Aorta (tissue), 5 donors: Measurements from ENCODE around the gene SLC39A9. TPM values are rescaled to one million over a fixed set of nuclear protein-coding genes. Genes with fewer than 3 reads are reported as not detected.
"Not testable (repeated sequence)": the region's sequence is repeated elsewhere in the genome, so short reads cannot be mapped to it uniquely, and the experiment has no call there.

Experiments used
- ATAC-seq: fragments of 200-7000 bp; cut with Tn5 transposase; one replicate; pipeline ENCODE4 v1.9.1; 2022; ENCODE audit warnings: moderate library complexity; ENCODE audit not compliant: low FRiP score
- DNase-seq, 2 donors: peaks; one replicate each; pipeline ENCODE4 v3.0.0-alpha.2; 2020
- H3K27ac ChIP-seq, 2 donors: one replicate each; pipeline ENCODE4 v1.5.1; 2013; ENCODE audit warnings: low read length in 2 of 2, mild to moderate bottlenecking in 2 of 2, moderate library complexity in 2 of 2, control low read depth in 1 of 2, inconsistent platforms in 1 of 2, low read depth in 1 of 2
- H3K27me3 ChIP-seq, 2 donors: one replicate each; pipeline ENCODE4 v1.6.1; 2013; ENCODE audit warnings: control low read depth in 1 of 2, low read length in 1 of 2, mild to moderate bottlenecking in 1 of 2, moderate library complexity in 1 of 2; ENCODE audit not compliant: insufficient read depth in 2 of 2, control insufficient read depth in 1 of 2
- H3K36me3 ChIP-seq, 2 donors: one replicate each; pipeline ENCODE4 v1.6.1; 2013; ENCODE audit warnings: control low read depth in 1 of 2, low read length in 1 of 2, mild to moderate bottlenecking in 1 of 2; ENCODE audit not compliant: insufficient read depth in 2 of 2, control insufficient read depth in 1 of 2
- H3K4me1 ChIP-seq, 2 donors: one replicate each; pipeline ENCODE4 v1.6.1; 2013; ENCODE audit warnings: low read length in 2 of 2, control low read depth in 1 of 2, mild to moderate bottlenecking in 1 of 2, moderate library complexity in 1 of 2; ENCODE audit not compliant: insufficient read depth in 2 of 2, control insufficient read depth in 1 of 2
- H3K4me3 ChIP-seq, 2 donors: one replicate each; pipeline ENCODE4 v1.5.1; 2013; ENCODE audit warnings: low read length in 2 of 2, control low read depth in 1 of 2, mild to moderate bottlenecking in 1 of 2
- H3K9me3 ChIP-seq: one replicate; pipeline ENCODE4 v1.6.1; 2013; ENCODE audit warnings: mild to moderate bottlenecking, low read length; ENCODE audit not compliant: control insufficient read depth
- WGBS, 2 donors: extraction: QIAGEN DNeasy Blood & Tissue Kit; methylation state at CpG; one replicate each; pipeline ENCODE4 v1.1.7; 2013; 5-methylcytosine and 5-hydroxymethylcytosine counted together
- intact Hi-C, 2 donors: fragments of 100-400 bp; cut with DNase I; formaldehyde crosslinking; loops; one replicate each; pipeline versions ENCODE4 v1.14.2 to v1.15.0; 2022
- polyA plus RNA-seq, 2 donors: library from polyadenylated mRNA; stranded (reverse); fragments of 200-250 nt; gene quantifications; one replicate each; pipeline ENCODE4 v1.2.3, GENCODE V29; 2013
- total RNA-seq, 2 donors: library from RNA; stranded (reverse); fragmentation: NEBNext Ultra II Directional; extraction: Animal tissue kit (Norgen Biotek cat#: 25700); gene quantifications; one replicate each; pipeline ENCODE4 v1.2.1, GENCODE V29; 2021
- donor health status: healthy with polysubstance abuse.
- donor health status: Bipolar disorder and iron deficiency.
- donor health status: DM: no; HTN: no; CAD: no.
- donor health status: DM: no; HTN: no; CAD: no.
- donor health status: DM: yes; HTN: yes; CAD: no.

Gene SLC39A9
- total and polyA plus RNA-seq, 4 donors: 10.1 to 44.3 (median 27.0) TPM

- ATAC-seq (no peak), DNase-seq (no peak)
- Histone ChIP-seq H3K27me3 (no peaks in the 10 kb centered on the region), H3K4me3 (no peak overlapping the region), H3K9me3 (no peaks in the 10 kb centered on the region), H3K4me1 (no peaks in the 10 kb centered on the region), H3K36me3 (peaks cover 2 to 12% of the 10 kb centered on the region in 2 donors), H3K27ac (no peak overlapping the region)
- intact Hi-C loops: no loop called here
- WGBS, 2 donors: 96 to 98% methylated on average over 3 of the region's 3 CpGs
Measured at GRCh38 chr14:69375182-69375581, 23.3 kb upstream of the SLC39A9 start.

- ATAC-seq: no peak
- no peaks in the 10 kb centered on the region for H3K27me3 ChIP-seq
- no peaks in the 10 kb centered on the region for H3K9me3 ChIP-seq
- H3K36me3 ChIP-seq: peaks cover 2 to 12% of the 10 kb centered on the region in 2 donors
- no peaks in the 10 kb centered on the region for H3K4me1 ChIP-seq
- no peak overlapping the region for H3K4me3 ChIP-seq
- H3K27ac ChIP-seq: no peak overlapping the region
- DNase-seq: no peak
- intact Hi-C loops: no loop called here
- 95 to 97% methylated on average over 5 of the region's 5 CpGs for WGBS, 2 donors
Measured at GRCh38 chr14:69375722-69376121, 22.8 kb upstream of the SLC39A9 start.

- no peaks in the 10 kb centered on the region for H3K4me1 ChIP-seq
- H3K27me3 ChIP-seq: no peaks in the 10 kb centered on the region
- H3K27ac ChIP-seq: no peak overlapping the region
- no peaks in the 10 kb centered on the region for H3K9me3 ChIP-seq
- H3K36me3 ChIP-seq: peaks cover 2 to 12% of the 10 kb centered on the region in 2 donors
- no peak overlapping the region for H3K4me3 ChIP-seq
- DNase-seq (no peak), ATAC-seq (no peak)
- intact Hi-C loops: no loop called here
Measured at GRCh38 chr14:69376439-69376838, 22.1 kb upstream of the SLC39A9 start.

GRCh38 chr14:69378274-69378673 lies 20.2 kb upstream of the SLC39A9 start:
- DNase-seq (no peak), ATAC-seq (no peak)
- Histone ChIP-seq H3K9me3 (no peaks in the 10 kb centered on the region), H3K36me3 (peaks cover 2 to 12% of the 10 kb centered on the region in 2 donors), H3K4me1 (no peaks in the 10 kb centered on the region), H3K27me3 (no peaks in the 10 kb centered on the region), H3K27ac (no peak overlapping the region), H3K4me3 (no peak overlapping the region)
- WGBS, 2 donors: 91 to 95% methylated on average over 2 of the region's 2 CpGs
- intact Hi-C loops: no loop called here

- H3K27ac ChIP-seq: no peak overlapping the region
- ATAC-seq (no peak), DNase-seq (no peak)
- peaks cover 3 to 4% of the 10 kb centered on the region in 2 donors for H3K36me3 ChIP-seq
- intact Hi-C loops: no loop called here
- no peaks in the 10 kb centered on the region for H3K27me3 ChIP-seq
- H3K4me1 ChIP-seq: no peaks in the 10 kb centered on the region
- no peaks in the 10 kb centered on the region for H3K9me3 ChIP-seq
- 77 to 83% methylated on average over 3 of the region's 3 CpGs for WGBS, 2 donors
- H3K4me3 ChIP-seq: no peak overlapping the region
Measured at GRCh38 chr14:69387311-69387710, 11.2 kb upstream of the SLC39A9 start.

- H3K9me3 ChIP-seq, H3K27ac ChIP-seq, ATAC-seq, intact Hi-C loops, H3K27me3 ChIP-seq, H3K4me3 ChIP-seq, H3K36me3 ChIP-seq, H3K4me1 ChIP-seq, DNase-seq: not testable (repeated sequence)
- WGBS, 2 donors: 47 to 51% methylated on average over 8 of the region's 8 CpGs
Measured at GRCh38 chr14:69391400-69391799, 7.1 kb upstream of the SLC39A9 start.

GRCh38 chr14:69392481-69392880 lies 6.0 kb upstream of the SLC39A9 start:
- no peaks in the 10 kb centered on the region for H3K9me3 ChIP-seq
- no peak for DNase-seq
- WGBS, 2 donors: 94 to 95% methylated on average over 3 of the region's 3 CpGs
- no peak for ATAC-seq
- H3K27me3 ChIP-seq: no peaks in the 10 kb centered on the region
- no peaks in the 10 kb centered on the region for H3K4me1 ChIP-seq
- no peak overlapping the region for H3K27ac ChIP-seq
- intact Hi-C loops: no loop called here
- peaks cover 1 to 10% of the 10 kb centered on the region in 2 donors for H3K36me3 ChIP-seq
- H3K4me3 ChIP-seq: no peak overlapping the region

GRCh38 chr14:69395929-69396328 lies 2.6 kb upstream of the SLC39A9 start:
- Histone ChIP-seq H3K9me3 (no peaks in the 10 kb centered on the region), H3K27me3 (no peaks in the 10 kb centered on the region), H3K4me1 (no peaks in the 10 kb centered on the region), H3K36me3 (peaks cover 1 to 10% of the 10 kb centered on the region in 2 donors), H3K27ac (no peak overlapping the region), H3K4me3 (no peak overlapping the region)
- 79 to 86% methylated on average over 4 of the region's 4 CpGs for WGBS, 2 donors
- ATAC-seq (no peak), DNase-seq (no peak)
- intact Hi-C loops: loop anchor here in 1 of 2 donors (5.0 kb wide), 1 partner anchor 79 kb away; no protein-coding TSS in a partner anchor

- Histone ChIP-seq H3K4me3 (peak overlapping the region; percentile 69 to 77), H3K4me1 (no peaks in the 10 kb centered on the region), H3K27ac (peak overlapping the region in 1 of 2 donors; percentile 48), H3K36me3 (peaks cover 0 to 6% of the 10 kb centered on the region in 2 donors), H3K27me3 (no peaks in the 10 kb centered on the region), H3K9me3 (no peaks in the 10 kb centered on the region)
- intact Hi-C loops: loop anchor here in 1 of 2 donors (5.0 kb wide), 1 partner anchor 82 kb away; no protein-coding TSS in a partner anchor
- DNase-seq: no peak
- 0 to 1% methylated on average over 18 of the region's 18 CpGs for WGBS, 2 donors
- no peak for ATAC-seq
Measured at GRCh38 chr14:69398818-69399210, 322 bp downstream of the SLC39A9 start.
